A549 (cell line): ENCODE data around the gene TMPRSS6. TPM values are rescaled to one million over a fixed set of nuclear protein-coding genes. Genes with fewer than 3 reads are reported as not detected.

ENCODE experiments used
- ATAC-seq, 2 experiments: fragments of 200-7000 bp in 1 of 2; fragments of >200 bp in 1 of 2; cut with Nextera tagmentation in 1 of 2; cut with Tn5 transposase in 1 of 2; 3 replicates each; pipeline versions ENCODE4 v1.8.0 to v1.9.1; 2018 to 2020; ENCODE audit warnings: mild to moderate bottlenecking in 1 of 2, moderate library complexity in 1 of 2
- CTCF ChIA-PET: fragments of 300-600 bp; sonication (Branson Sonifier 250); formaldehyde crosslinking; extraction: SDS; loops from one replicate; lab custom pipeline; 2021; ENCODE audit warnings: antibody characterized with exemption, inconsistent platforms; lab: Yijun Ruan, JAX
- POLR2A ChIA-PET: fragments of 350-600 bp; formaldehyde crosslinking; extraction: SDS; loops from one replicate; lab custom pipeline; 2021; ENCODE audit warnings: antibody characterized with exemption, inconsistent platforms; lab: Yijun Ruan, JAX
- DNase-seq, 2 experiments: peaks; one replicate each; pipeline versions ENCODE4 v3.0.0 to v3.0.0-alpha.2; 2011 to 2016; ENCODE audit warnings: low read depth in 1 of 2, low spot score in 1 of 2
- FAIRE-seq: peaks from 2 replicates; lab custom pipeline; 2011; peaks lifted over from hg19 to GRCh38; lab: Jason Lieb, UNC
- H3K27ac ChIP-seq, 2 experiments: fragments of >200 bp; sonication (Bioruptor Twin); formaldehyde crosslinking; 3 replicates each; pipeline ENCODE4 v1.5.1; 2016 to 2017
- H3K4me1 ChIP-seq: fragments of >200 bp; sonication (Bioruptor Twin); formaldehyde crosslinking; 3 replicates; pipeline ENCODE4 v1.6.1; 2016
- H3K4me2 ChIP-seq: fragments of >200 bp; sonication (Bioruptor Twin); formaldehyde crosslinking; 3 replicates; pipeline ENCODE4 v1.6.1; 2016
- H3K4me3 ChIP-seq: fragments of >200 bp; sonication (Bioruptor Twin); formaldehyde crosslinking; 3 replicates; pipeline ENCODE4 v1.5.1; 2016
- H3K9me3 ChIP-seq: fragments of >200 bp; sonication (Bioruptor Twin); formaldehyde crosslinking; 3 replicates; pipeline ENCODE4 v1.6.1; 2016
- CBX8 ChIP-seq: fragments of 200-600 bp; sonication (generic); IDR thresholded peaks from 2 replicates; pipeline ENCODE4 v1.6.1; 2016
- CHD4 ChIP-seq: fragments of 200-600 bp; sonication (generic); IDR thresholded peaks from 2 replicates; pipeline ENCODE4 v1.6.1; 2016; ENCODE audit warnings: antibody characterized with exemption, mild to moderate bottlenecking, borderline replicate concordance
- EHMT2 ChIP-seq: fragments of 200-600 bp; sonication (generic); IDR thresholded peaks from 2 replicates; pipeline ENCODE4 v1.6.1; 2016; ENCODE audit warnings: antibody characterized with exemption, low read depth, mild to moderate bottlenecking, moderate library complexity
- ESRRA ChIP-seq: fragments of 150-350 bp; IDR thresholded peaks from 2 replicates; pipeline ENCODE4 v1.6.1; 2014; ENCODE audit warnings: mild to moderate bottlenecking, low read length, borderline replicate concordance
- HOXB13 ChIP-seq: fragments of 250-450 bp; sonication (Bioruptor Pico); IDR thresholded peaks from 2 replicates; pipeline ENCODE4 v1.5.0; 2020; ENCODE audit warnings: low read depth, mild to moderate bottlenecking, moderate library complexity
- JUN ChIP-seq, 2 experiments: fragments of >200 bp; sonication (Bioruptor Twin); formaldehyde crosslinking; IDR thresholded peaks; 2 replicates in 1 of 2; 3 replicates in 1 of 2; pipeline ENCODE4 v1.6.1; 2016 to 2017
- JUNB ChIP-seq: fragments of >200 bp; sonication (Bioruptor Twin); formaldehyde crosslinking; IDR thresholded peaks from 2 replicates; pipeline ENCODE4 v1.6.1; 2016
- KDM1A ChIP-seq: fragments of 200-600 bp; sonication (generic); IDR thresholded peaks from 2 replicates; pipeline ENCODE4 v1.6.1; 2016; ENCODE audit warnings: low read depth, mild to moderate bottlenecking
- MAFK ChIP-seq: fragments of 450-650 bp; IDR thresholded peaks from 2 replicates; pipeline ENCODE4 v1.6.1; 2014; ENCODE audit not compliant: partially characterized antibody
- MAZ ChIP-seq: fragments of 150-350 bp; IDR thresholded peaks from 2 replicates; pipeline ENCODE4 v1.6.1; 2014; ENCODE audit warnings: antibody characterized with exemption, low read depth, low read length, borderline replicate concordance
- NFE2L2 ChIP-seq: fragments of 150-350 bp; conservative IDR thresholded peaks from 2 replicates; pipeline ENCODE4 v1.6.1; 2014; ENCODE audit warnings: low read length
- POLR2A ChIP-seq: IDR thresholded peaks from 2 replicates; pipeline ENCODE4 v1.6.1; 2012; ENCODE audit warnings: mild to moderate bottlenecking, low read length
- RCOR1 ChIP-seq: fragments of 150-350 bp; IDR thresholded peaks from 2 replicates; pipeline ENCODE4 v1.6.1; 2014; ENCODE audit warnings: antibody characterized with exemption, low read length, low read depth
- SMC3 ChIP-seq: fragments of >200 bp; sonication (Bioruptor Twin); formaldehyde crosslinking; IDR thresholded peaks from 3 replicates; pipeline ENCODE4 v1.6.1; 2018; ENCODE audit warnings: inconsistent platforms
- SREBF2 ChIP-seq: fragments of 450-650 bp; IDR thresholded peaks from 2 replicates; pipeline ENCODE4 v1.6.1; 2014; ENCODE audit warnings: mild to moderate bottlenecking, moderate library complexity
- ZC3H11A ChIP-seq: fragments of 450-650 bp; IDR thresholded peaks from 2 replicates; pipeline ENCODE4 v1.6.1; 2014; ENCODE audit warnings: antibody characterized with exemption, mild to moderate bottlenecking
- ZFP36 ChIP-seq: fragments of 450-650 bp; IDR thresholded peaks from 2 replicates; pipeline ENCODE4 v1.6.1; 2014; ENCODE audit warnings: borderline replicate concordance; ENCODE audit not compliant: partially characterized antibody
- WGBS: methylation state at CpG from one replicate; pipeline ENCODE4 v1.1.6; 2017; ENCODE audit errors: missing lambda C conversion rate; 5-methylcytosine and 5-hydroxymethylcytosine counted together
- polyA plus RNA-seq, 4 experiments: library from polyadenylated mRNA; depleted of rRNA in 3 of 4; stranded (reverse); fragments of >200 nt; fragmentation: RNase III in 1 of 4; extraction: RNeasy Plus Mini Kit Qiagen cat#74134 plus additional on column Dnase treatment in 1 of 4; gene quantifications; 2 replicates in 3 of 4; 3 replicates in 1 of 4; pipeline ENCODE4 v1.2.3, GENCODE V29; 2011 to 2017
- TF ChIP-seq, protein P1 (sequence below): fragments of >200 bp; sonication (Bioruptor Twin); formaldehyde crosslinking; IDR thresholded peaks from 3 replicates; pipeline ENCODE4 v1.6.1; 2016
- TF ChIP-seq, protein P2 (sequence below): fragments of 200-600 bp; sonication (generic); IDR thresholded peaks from 2 replicates; pipeline ENCODE4 v1.6.1; 2016; ENCODE audit warnings: antibody characterized with exemption, mild to moderate bottlenecking, moderate library complexity
- TF ChIP-seq, protein P3 (sequence below): fragments of 250-450 bp; sonication (Bioruptor Pico); IDR thresholded peaks from 2 replicates; pipeline ENCODE4 v1.5.0; 2020; ENCODE audit warnings: low read depth, mild to moderate bottlenecking, moderate library complexity
- TF ChIP-seq, protein P4 (sequence below): fragments of >200 bp; sonication (Bioruptor Twin); formaldehyde crosslinking; IDR thresholded peaks from 2 replicates; pipeline ENCODE4 v1.6.1; 2016

The TMPRSS6 gene
- polyA plus RNA-seq, 2 of the 4 experiments (the other 2 are of a cell fraction), result not detected

DNA sequence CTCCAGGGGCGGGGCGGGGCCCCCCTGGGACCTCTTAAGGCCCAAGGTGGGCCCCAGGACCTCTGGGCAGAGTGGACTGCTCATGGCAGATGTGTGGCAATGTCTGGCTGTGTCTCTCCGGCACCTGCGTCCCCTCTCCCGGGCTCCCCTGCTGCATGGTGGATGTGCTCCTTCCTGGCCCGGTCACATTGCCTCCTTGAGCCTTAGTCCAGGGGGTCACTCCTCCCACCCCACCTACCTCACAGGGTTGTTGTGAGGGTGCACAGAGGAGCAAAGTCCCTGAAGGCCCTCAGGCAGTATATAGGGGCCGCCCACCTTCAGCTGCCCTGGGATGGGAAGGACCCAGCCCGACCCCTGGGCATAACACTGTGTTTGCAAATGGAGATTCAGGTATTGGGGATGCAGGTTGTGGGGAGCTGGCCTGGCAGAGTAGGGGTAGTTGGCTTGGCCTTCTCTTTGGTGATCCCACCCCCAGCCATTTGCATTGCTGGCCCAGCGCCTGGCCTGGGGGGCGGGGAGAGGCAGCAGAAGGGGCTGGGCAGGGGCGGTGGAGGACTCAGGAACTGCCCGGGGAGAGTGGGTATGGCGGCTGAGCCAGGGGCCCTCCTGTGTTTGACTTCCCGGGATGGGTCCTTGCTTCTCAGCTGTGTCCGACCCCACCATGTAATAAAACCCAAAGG lies 46.7 kb downstream of the TMPRSS6 start:
- no peak for ATAC-seq
- Histone ChIP-seq H3K27ac (no peak overlapping the region), H3K4me1 (no peaks in the 10 kb centered on the region), H3K4me3 (no peak overlapping the region), H3K9me3 (no peaks in the 10 kb centered on the region), H3K4me2 (no peak overlapping the region)
- POLR2A ChIA-PET, result no interaction called here
- no peak for DNase-seq
- TF ChIP-seq JUN (IDR thresholded peaks at IDR 0.05) (no peak), CHD4 (no peak), MAZ (no peak), MAFK (no peak), ESRRA (no peak), HOXB13 (CRISPR knock-in tag) (no peak), POLR2A (no peak), ZC3H11A (no peak)
- TF ChIP-seq, protein P1, sequence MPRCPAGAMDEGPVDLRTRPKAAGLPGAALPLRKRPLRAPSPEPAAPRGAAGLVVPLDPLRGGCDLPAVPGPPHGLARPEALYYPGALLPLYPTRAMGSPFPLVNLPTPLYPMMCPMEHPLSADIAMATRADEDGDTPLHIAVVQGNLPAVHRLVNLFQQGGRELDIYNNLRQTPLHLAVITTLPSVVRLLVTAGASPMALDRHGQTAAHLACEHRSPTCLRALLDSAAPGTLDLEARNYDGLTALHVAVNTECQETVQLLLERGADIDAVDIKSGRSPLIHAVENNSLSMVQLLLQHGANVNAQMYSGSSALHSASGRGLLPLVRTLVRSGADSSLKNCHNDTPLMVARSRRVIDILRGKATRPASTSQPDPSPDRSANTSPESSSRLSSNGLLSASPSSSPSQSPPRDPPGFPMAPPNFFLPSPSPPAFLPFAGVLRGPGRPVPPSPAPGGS, result no peak
- CTCF ChIA-PET, result no interaction called here
- WGBS, result 86% methylated on average over 8 of the region's 15 CpGs
- no peak for FAIRE-seq

DNA sequence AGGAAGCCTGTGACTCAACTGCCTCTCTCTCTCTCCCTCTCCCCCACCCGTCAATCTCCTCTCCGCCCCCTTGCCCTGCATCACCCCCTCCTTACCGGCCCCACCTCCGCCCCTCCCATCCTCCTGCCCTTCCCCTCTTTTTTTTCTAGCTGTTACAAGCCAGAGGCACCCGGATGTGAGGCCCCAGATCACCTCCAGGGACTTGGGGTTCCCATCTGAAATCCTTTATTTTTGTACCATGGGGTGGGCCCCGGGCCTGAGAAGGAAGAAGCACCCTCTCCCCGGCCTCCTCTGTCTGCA lies 47.2 kb downstream of the TMPRSS6 start:
- ChIA-PET CTCF (no interaction called here), POLR2A (no interaction called here)
- Histone ChIP-seq H3K4me2 (no peak overlapping the region), H3K27ac (no peak overlapping the region), H3K4me1 (no peaks in the 10 kb centered on the region), H3K4me3 (no peak overlapping the region), H3K9me3 (no peaks in the 10 kb centered on the region)
- ATAC-seq (no peak), DNase-seq (no peak), FAIRE-seq (no peak)
- no CpG with 5 or more reads among the region's 7 CpGs for WGBS
- TF ChIP-seq JUNB (no peak), SREBF2 (no peak), MAFK (no peak), MAZ (no peak), CBX8 (no peak), EHMT2 (no peak), ZFP36 (no peak), SMC3 (no peak), ESRRA (no peak), JUN (IDR thresholded peaks at IDR 0.05) (no peak), KDM1A (no peak), RCOR1 (no peak), NFE2L2 (no peak)
- TF ChIP-seq, protein P2, sequence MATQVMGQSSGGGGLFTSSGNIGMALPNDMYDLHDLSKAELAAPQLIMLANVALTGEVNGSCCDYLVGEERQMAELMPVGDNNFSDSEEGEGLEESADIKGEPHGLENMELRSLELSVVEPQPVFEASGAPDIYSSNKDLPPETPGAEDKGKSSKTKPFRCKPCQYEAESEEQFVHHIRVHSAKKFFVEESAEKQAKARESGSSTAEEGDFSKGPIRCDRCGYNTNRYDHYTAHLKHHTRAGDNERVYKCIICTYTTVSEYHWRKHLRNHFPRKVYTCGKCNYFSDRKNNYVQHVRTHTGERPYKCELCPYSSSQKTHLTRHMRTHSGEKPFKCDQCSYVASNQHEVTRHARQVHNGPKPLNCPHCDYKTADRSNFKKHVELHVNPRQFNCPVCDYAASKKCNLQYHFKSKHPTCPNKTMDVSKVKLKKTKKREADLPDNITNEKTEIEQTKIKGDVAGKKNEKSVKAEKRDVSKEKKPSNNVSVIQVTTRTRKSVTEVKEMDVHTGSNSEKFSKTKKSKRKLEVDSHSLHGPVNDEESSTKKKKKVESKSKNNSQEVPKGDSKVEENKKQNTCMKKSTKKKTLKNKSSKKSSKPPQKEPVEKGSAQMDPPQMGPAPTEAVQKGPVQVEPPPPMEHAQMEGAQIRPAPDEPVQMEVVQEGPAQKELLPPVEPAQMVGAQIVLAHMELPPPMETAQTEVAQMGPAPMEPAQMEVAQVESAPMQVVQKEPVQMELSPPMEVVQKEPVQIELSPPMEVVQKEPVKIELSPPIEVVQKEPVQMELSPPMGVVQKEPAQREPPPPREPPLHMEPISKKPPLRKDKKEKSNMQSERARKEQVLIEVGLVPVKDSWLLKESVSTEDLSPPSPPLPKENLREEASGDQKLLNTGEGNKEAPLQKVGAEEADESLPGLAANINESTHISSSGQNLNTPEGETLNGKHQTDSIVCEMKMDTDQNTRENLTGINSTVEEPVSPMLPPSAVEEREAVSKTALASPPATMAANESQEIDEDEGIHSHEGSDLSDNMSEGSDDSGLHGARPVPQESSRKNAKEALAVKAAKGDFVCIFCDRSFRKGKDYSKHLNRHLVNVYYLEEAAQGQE, result no peak
- TF ChIP-seq, protein P3, sequence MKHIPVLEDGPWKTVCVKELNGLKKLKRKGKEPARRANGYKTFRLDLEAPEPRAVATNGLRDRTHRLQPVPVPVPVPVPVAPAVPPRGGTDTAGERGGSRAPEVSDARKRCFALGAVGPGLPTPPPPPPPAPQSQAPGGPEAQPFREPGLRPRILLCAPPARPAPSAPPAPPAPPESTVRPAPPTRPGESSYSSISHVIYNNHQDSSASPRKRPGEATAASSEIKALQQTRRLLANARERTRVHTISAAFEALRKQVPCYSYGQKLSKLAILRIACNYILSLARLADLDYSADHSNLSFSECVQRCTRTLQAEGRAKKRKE (CRISPR knock-in tag), result no peak
- TF ChIP-seq, protein P4, sequence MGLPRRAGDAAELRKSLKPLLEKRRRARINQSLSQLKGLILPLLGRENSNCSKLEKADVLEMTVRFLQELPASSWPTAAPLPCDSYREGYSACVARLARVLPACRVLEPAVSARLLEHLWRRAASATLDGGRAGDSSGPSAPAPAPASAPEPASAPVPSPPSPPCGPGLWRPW, result no peak
- TF ChIP-seq, all 56 proteins: peak for 0
